ENCODE measurements around the gene RXRA. TPM values are rescaled to one million over a fixed set of nuclear protein-coding genes. Genes with fewer than 3 reads are reported as not detected.

Gene RXRA
- total RNA-seq, 1 donor from 2014 or later: 83.3 TPM

GRCh38 chr9:134486143-134486591 is 159.9 kb downstream of the RXRA start:
- no peak for DNase-seq (ENCODE audit: low spot score)
- Mint-ChIP-seq H3K4me1 (ENCODE audit: unreplicated experiment) (no peaks in the 10 kb centered on the region), H3K27me3 (ENCODE audit: unreplicated experiment) (no peaks in the 10 kb centered on the region), H3K9me3 (ENCODE audit: unreplicated experiment) (peaks cover 6% of the 10 kb centered on the region), H3K4me3 (ENCODE audit: unreplicated experiment) (no peak overlapping the region), H3K27ac (ENCODE audit: unreplicated experiment) (no peak overlapping the region), H3K36me3 (ENCODE audit: low read depth, unreplicated experiment) (no peaks in the 10 kb centered on the region)
- no peak for TF ChIP-seq CTCF (IDR thresholded peaks at IDR 0.05; ENCODE audit: unreplicated experiment)

GRCh38 chr9:134486596-134486995 is 160.3 kb downstream of the RXRA start:
- Mint-ChIP-seq H3K27ac (ENCODE audit: unreplicated experiment) (no peak overlapping the region), H3K4me3 (ENCODE audit: unreplicated experiment) (no peak overlapping the region), H3K36me3 (ENCODE audit: low read depth, unreplicated experiment) (no peaks in the 10 kb centered on the region), H3K4me1 (ENCODE audit: unreplicated experiment) (no peaks in the 10 kb centered on the region), H3K27me3 (ENCODE audit: unreplicated experiment) (no peaks in the 10 kb centered on the region), H3K9me3 (ENCODE audit: unreplicated experiment) (peaks cover 6% of the 10 kb centered on the region)
- TF ChIP-seq CTCF (IDR thresholded peaks at IDR 0.05; ENCODE audit: unreplicated experiment): no peak
- DNase-seq (ENCODE audit: low spot score): no peak

Small RNA genes within 50 kb of the gene (microRNA-seq; reads per million reads assigned to microRNA genes)
- gene MIR4669 (ENCODE audit: unreplicated experiment): not detected

Other genes with a start within 250 kb of the RXRA start
- gene WDR5, start 190.4 kb upstream of the RXRA start, total RNA-seq (ENCODE audit: unreplicated experiment): 26.5 TPM
- 140 TPM for gene RNU6ATAC, start 161.9 kb upstream of the RXRA start, total RNA-seq (ENCODE audit: unreplicated experiment)